Measurements from ENCODE around the gene CEBPB. TPM values are rescaled to one million over a fixed set of nuclear protein-coding genes. Genes with fewer than 3 reads are reported as not detected.

Gene CEBPB
- total and polyA plus RNA-seq, 12 donors: 20.9 to 104 (median 40.4) TPM

GRCh38 chr20:50193836-50194421 lies 3.3 kb downstream of the CEBPB start:
- Histone ChIP-seq H3K4me1 (peaks cover 7 to 42% (median 25%) of the 10 kb centered on the region in 9 donors), H3K27me3 (peaks cover 0 to 9% (median 0%) of the 10 kb centered on the region in 7 donors), H3K4me3 (peak overlapping the region; percentile 71 to 96 (median 88)), H3K36me3 (peaks cover 0 to 27% (median 0%) of the 10 kb centered on the region in 9 donors), H3K27ac (peak overlapping the region; percentile 39 to 99 (median 99)), H3K9me3 (peaks cover 0 to under 1% (median 0%) of the 10 kb centered on the region in 11 donors)
- DNase-seq (no peak), ATAC-seq (peak in 1 of 8 donors; percentile 0)
- intact Hi-C loops (cut with DNase I): loop anchor here in 8 of 10 donors (5.0 to 10.0 kb wide), 9 partner anchors 73 to 203 kb away; no protein-coding TSS in a partner anchor
- TF ChIP-seq, protein P1, sequence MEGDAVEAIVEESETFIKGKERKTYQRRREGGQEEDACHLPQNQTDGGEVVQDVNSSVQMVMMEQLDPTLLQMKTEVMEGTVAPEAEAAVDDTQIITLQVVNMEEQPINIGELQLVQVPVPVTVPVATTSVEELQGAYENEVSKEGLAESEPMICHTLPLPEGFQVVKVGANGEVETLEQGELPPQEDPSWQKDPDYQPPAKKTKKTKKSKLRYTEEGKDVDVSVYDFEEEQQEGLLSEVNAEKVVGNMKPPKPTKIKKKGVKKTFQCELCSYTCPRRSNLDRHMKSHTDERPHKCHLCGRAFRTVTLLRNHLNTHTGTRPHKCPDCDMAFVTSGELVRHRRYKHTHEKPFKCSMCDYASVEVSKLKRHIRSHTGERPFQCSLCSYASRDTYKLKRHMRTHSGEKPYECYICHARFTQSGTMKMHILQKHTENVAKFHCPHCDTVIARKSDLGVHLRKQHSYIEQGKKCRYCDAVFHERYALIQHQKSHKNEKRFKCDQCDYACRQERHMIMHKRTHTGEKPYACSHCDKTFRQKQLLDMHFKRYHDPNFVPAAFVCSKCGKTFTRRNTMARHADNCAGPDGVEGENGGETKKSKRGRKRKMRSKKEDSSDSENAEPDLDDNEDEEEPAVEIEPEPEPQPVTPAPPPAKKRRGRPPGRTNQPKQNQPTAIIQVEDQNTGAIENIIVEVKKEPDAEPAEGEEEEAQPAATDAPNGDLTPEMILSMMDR (IDR thresholded peaks at IDR 0.05): no peak
- 57 to 59% methylated on average over 16 of the region's 16 CpGs for WGBS, 2 donors

- H3K4me1 ChIP-seq: peaks cover 7 to 38% (median 25%) of the 10 kb centered on the region in 9 donors
- H3K27me3 ChIP-seq: peaks cover 0 to 9% (median 0%) of the 10 kb centered on the region in 7 donors
- H3K4me3 ChIP-seq: peak overlapping the region in 7 of 10 donors; percentile 80 to 96 (median 90)
- TF ChIP-seq, protein P1 (IDR thresholded peaks at IDR 0.05): no peak
- intact Hi-C loops (cut with DNase I): loop anchor here in 8 of 10 donors (5.0 to 10.0 kb wide), 9 partner anchors 73 to 203 kb away; no protein-coding TSS in a partner anchor
- H3K27ac ChIP-seq: peak overlapping the region in 7 of 10 donors; percentile 64 to 99 (median 99)
- ATAC-seq (no peak), DNase-seq (no peak)
- WGBS, 2 donors: 73 to 80% methylated on average over 7 of the region's 7 CpGs
- H3K36me3 ChIP-seq: peaks cover 0 to 27% (median 0%) of the 10 kb centered on the region in 9 donors
- peaks cover 0 to 5% (median 0%) of the 10 kb centered on the region in 11 donors for H3K9me3 ChIP-seq
Observed at GRCh38 chr20:50194422-50194830, 3.8 kb downstream of the CEBPB start.

DNA sequence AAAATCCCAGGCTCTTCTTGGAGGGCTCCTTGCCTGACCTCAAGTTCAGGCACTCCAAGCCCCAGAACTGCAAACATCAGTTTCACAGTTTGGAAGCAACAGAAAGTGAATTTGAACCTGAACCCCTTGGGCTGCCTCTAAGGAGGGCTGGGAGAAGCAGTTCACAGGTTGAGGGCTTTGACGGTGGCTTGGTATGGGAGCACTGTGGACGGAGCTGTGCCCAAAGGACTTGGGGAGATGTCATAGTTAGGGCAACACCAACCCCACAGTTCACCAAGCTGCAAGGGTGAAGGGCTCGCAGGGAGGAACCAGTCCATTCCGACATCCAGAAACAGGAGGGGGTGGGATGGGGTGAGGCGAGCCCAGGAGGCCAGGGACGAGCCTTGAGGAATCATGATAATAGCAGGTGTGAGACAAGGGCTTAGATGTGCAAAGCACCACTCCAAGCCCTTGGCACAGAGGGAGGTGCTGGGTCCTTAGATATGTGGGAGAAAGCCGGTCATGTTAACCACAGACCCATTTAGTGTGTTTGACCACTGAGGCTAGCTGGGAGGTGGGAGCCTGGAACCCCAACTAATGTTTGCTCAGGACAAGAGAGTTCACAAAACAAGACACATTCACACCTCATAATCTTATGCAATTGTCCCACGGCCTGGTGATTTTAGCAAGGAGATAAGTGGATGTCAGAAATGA lies 4.3 kb downstream of the CEBPB start:
- no peak for DNase-seq
- 75 to 80% methylated on average over 8 of the region's 8 CpGs for WGBS, 2 donors
- H3K4me3 ChIP-seq: peak overlapping the region in 1 of 10 donors; percentile 94

More for the DNA sequence above, 4.3 kb downstream of the CEBPB start:
- Histone ChIP-seq H3K4me1 (peaks cover 7 to 33% (median 25%) of the 10 kb centered on the region in 9 donors), H3K27ac (peak overlapping the region in 6 of 10 donors; percentile 64 to 99 (median 99)), H3K9me3 (peaks cover 0 to 9% (median 0%) of the 10 kb centered on the region in 11 donors), H3K27me3 (peaks cover 0 to 9% (median 0%) of the 10 kb centered on the region in 7 donors), H3K36me3 (peaks cover 0 to 27% (median 0%) of the 10 kb centered on the region in 9 donors)
- TF ChIP-seq, protein P1 (IDR thresholded peaks at IDR 0.05): no peak
- intact Hi-C loops (cut with DNase I): loop anchor here in 8 of 10 donors (5.0 to 10.0 kb wide), 9 partner anchors 72 to 202 kb away; no protein-coding TSS in a partner anchor
- ATAC-seq: no peak

Measured in heart right ventricle (tissue), 16 donors.